HepG2 (cell line): Measurements from ENCODE around the gene DNALI1. TPM values are rescaled to one million over a fixed set of nuclear protein-coding genes. Genes with fewer than 3 reads are reported as not detected.

Source experiments
- EP300 ChIP-seq, 3 experiments: sonication (generic) in 1 of 3; formaldehyde crosslinking in 1 of 3; IDR thresholded peaks; 2 replicates each; pipeline versions ENCODE4 v1.5.1 to v1.6.1; 2011 to 2020; ENCODE audit warnings: low read depth in 2 of 3, low read length in 2 of 3, borderline replicate concordance in 1 of 3, improper control_type of control experiment in 1 of 3, mild to moderate bottlenecking in 1 of 3, missing genetic modification reagents in 1 of 3, moderate library complexity in 1 of 3
- FOXM1 ChIP-seq: sonication (generic); formaldehyde crosslinking; IDR thresholded peaks from 2 replicates; pipeline ENCODE4 v1.5.0; 2020; ENCODE audit warnings: missing genetic modification reagents
- KDM3A ChIP-seq: IDR thresholded peaks from 2 replicates; pipeline ENCODE4 v1.6.1; 2018; ENCODE audit warnings: low read depth, missing compliant biosample characterization
- KDM6A ChIP-seq: IDR thresholded peaks from 2 replicates; pipeline ENCODE4 v1.6.1; 2016; ENCODE audit warnings: low read depth
- MYPOP ChIP-seq: sonication (generic); formaldehyde crosslinking; IDR thresholded peaks from 2 replicates; pipeline ENCODE4 v1.8.1; 2023; ENCODE audit warnings: mild to moderate bottlenecking, moderate library complexity, missing genetic modification reagents
- NFE2L2 ChIP-seq: fragments of 150-350 bp; IDR thresholded peaks from 2 replicates; pipeline ENCODE4 v1.6.1; 2014; ENCODE audit warnings: low read length
- RXRB ChIP-seq: IDR thresholded peaks from 2 replicates; pipeline ENCODE4 v1.6.1; 2016; ENCODE audit warnings: borderline replicate concordance, missing genetic modification reagents, missing compliant biosample characterization
- ZNF124 ChIP-seq: sonication (generic); formaldehyde crosslinking; IDR thresholded peaks from 2 replicates; pipeline ENCODE4 v1.4.0; 2020; ENCODE audit warnings: missing genetic modification reagents
- ZNF382 ChIP-seq: sonication (generic); formaldehyde crosslinking; IDR thresholded peaks from 2 replicates; pipeline ENCODE4 v1.5.0; 2020; ENCODE audit warnings: missing genetic modification reagents, mild to moderate bottlenecking, borderline replicate concordance
- ZNF407 ChIP-seq: sonication (generic); formaldehyde crosslinking; IDR thresholded peaks from one replicate; pipeline ENCODE4 v1.5.1; 2020; ENCODE audit warnings: mild to moderate bottlenecking, missing genetic modification reagents; ENCODE audit errors: not compliant biosample characterization
- ZNF501 ChIP-seq: sonication (generic); formaldehyde crosslinking; IDR thresholded peaks from 2 replicates; pipeline ENCODE4 v1.5.1; 2020; ENCODE audit warnings: mild to moderate bottlenecking, moderate library complexity, missing genetic modification reagents
- ZNF563 ChIP-seq: sonication (generic); formaldehyde crosslinking; IDR thresholded peaks from 2 replicates; pipeline ENCODE4 v1.8.0; 2022; ENCODE audit warnings: mild to moderate bottlenecking, moderate library complexity, missing genetic modification reagents
- ZNF724P ChIP-seq: sonication (generic); formaldehyde crosslinking; IDR thresholded peaks from 2 replicates; pipeline ENCODE4 v1.8.0; 2022; ENCODE audit warnings: missing genetic modification reagents, borderline replicate concordance
- ZNF772 ChIP-seq: sonication (generic); formaldehyde crosslinking; IDR thresholded peaks from 2 replicates; pipeline ENCODE4 v1.5.0; 2020; ENCODE audit warnings: mild to moderate bottlenecking, missing genetic modification reagents
- polyA plus RNA-seq, 8 experiments: library from polyadenylated mRNA; depleted of rRNA in 3 of 8; stranded (reverse) in 7 of 8; unstranded in 1 of 8; fragments of >200 nt; fragmentation: Illumina TruSeq in 4 of 8; extraction: Trizol in 4 of 8; gene quantifications; 2 replicates each; pipeline versions ENCODE4 v1.2.1 to v1.2.3, GENCODE V29; 2011 to 2016; ENCODE audit warnings: low read depth in 4 of 8, missing spikeins in 1 of 8, mixed read lengths in 1 of 8; ENCODE audit not compliant: insufficient read depth in 1 of 8
- total RNA-seq, 5 experiments: library from RNA; depleted of rRNA; stranded (reverse); fragments of >200 nt; fragmentation: Illumina TruSeq; extraction: Trizol; gene quantifications; 2 replicates each; pipeline ENCODE4 v1.2.3, GENCODE V29; 2016; ENCODE audit warnings: low read depth in 1 of 5
- TF ChIP-seq, protein P1 (sequence below): sonication (generic); formaldehyde crosslinking; IDR thresholded peaks from 2 replicates; pipeline ENCODE4 v1.5.1; 2020; ENCODE audit warnings: missing genetic modification reagents, mild to moderate bottlenecking, borderline replicate concordance
- TF ChIP-seq, protein P2 (sequence below): sonication (generic); formaldehyde crosslinking; conservative IDR thresholded peaks from 2 replicates; pipeline ENCODE4 v1.8.0; 2022; ENCODE audit warnings: mild to moderate bottlenecking, moderate library complexity, missing genetic modification reagents

The DNALI1 gene
- total and polyA plus RNA-seq, 2 of the 13 experiments (the other 11 are each of a cell fraction or from before 2014, with no cell fraction given) = 0.42 to 0.70 TPM

GRCh38 chr1:37595440-37596181 lies 38.9 kb downstream of the DNALI1 start, which contains the start of gene GNL2 (continued):
- no peak for TF ChIP-seq ZNF407 (CRISPR knock-in tag)
- no peak for TF ChIP-seq FOXM1 (CRISPR knock-in tag)
- TF ChIP-seq ZNF501 = peak; percentile 88
- TF ChIP-seq, protein P1, sequence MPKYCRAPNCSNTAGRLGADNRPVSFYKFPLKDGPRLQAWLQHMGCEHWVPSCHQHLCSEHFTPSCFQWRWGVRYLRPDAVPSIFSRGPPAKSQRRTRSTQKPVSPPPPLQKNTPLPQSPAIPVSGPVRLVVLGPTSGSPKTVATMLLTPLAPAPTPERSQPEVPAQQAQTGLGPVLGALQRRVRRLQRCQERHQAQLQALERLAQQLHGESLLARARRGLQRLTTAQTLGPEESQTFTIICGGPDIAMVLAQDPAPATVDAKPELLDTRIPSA (CRISPR knock-in tag) = no peak
- TF ChIP-seq ZNF124 (CRISPR knock-in tag) = no peak
- TF ChIP-seq NFE2L2 = no peak
- TF ChIP-seq ZNF382 = no peak
- peak; percentile 86 for TF ChIP-seq ZNF772 (CRISPR knock-in tag)
- peak in 1 of 2 experiments; percentile 43; a peak in 1 of 4 replicates for TF ChIP-seq EP300 (IDR thresholded peaks at IDR 0.05; ENCODE audit: low read depth in 2 of 2, low read length in 2 of 2)
- TF ChIP-seq EP300 (CRISPR knock-in tag; IDR thresholded peaks at IDR 0.05; ENCODE audit: borderline replicate concordance) = peak; percentile 25; the same call in 1 of the 2 replicates
- TF ChIP-seq, protein P2, sequence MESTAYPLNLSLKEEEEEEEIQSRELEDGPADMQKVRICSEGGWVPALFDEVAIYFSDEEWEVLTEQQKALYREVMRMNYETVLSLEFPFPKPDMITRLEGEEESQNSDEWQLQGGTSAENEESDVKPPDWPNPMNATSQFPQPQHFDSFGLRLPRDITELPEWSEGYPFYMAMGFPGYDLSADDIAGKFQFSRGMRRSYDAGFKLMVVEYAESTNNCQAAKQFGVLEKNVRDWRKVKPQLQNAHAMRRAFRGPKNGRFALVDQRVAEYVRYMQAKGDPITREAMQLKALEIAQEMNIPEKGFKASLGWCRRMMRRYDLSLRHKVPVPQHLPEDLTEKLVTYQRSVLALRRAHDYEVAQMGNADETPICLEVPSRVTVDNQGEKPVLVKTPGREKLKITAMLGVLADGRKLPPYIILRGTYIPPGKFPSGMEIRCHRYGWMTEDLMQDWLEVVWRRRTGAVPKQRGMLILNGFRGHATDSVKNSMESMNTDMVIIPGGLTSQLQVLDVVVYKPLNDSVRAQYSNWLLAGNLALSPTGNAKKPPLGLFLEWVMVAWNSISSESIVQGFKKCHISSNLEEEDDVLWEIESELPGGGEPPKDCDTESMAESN (CRISPR knock-in tag) = peak; percentile 80
- no peak for TF ChIP-seq KDM6A (CRISPR knock-in tag)
- TF ChIP-seq MYPOP (CRISPR knock-in tag) = no peak
- peak; percentile 68; the same call in 1 of the 2 replicates for TF ChIP-seq ZNF724P (CRISPR knock-in tag)
- TF ChIP-seq ZNF563 (CRISPR knock-in tag) = peak; percentile 54; the same call in 1 of the 2 replicates
- 0 out of 2 replicates have a peak, but pooled peaks have one; percentile 10 for TF ChIP-seq RXRB (CRISPR knock-in tag)
- no peak for TF ChIP-seq KDM3A (CRISPR knock-in tag)
